B cell (primary cell): ENCODE measurements around the gene TUBE1. TPM values are rescaled to one million over a fixed set of nuclear protein-coding genes. Genes with fewer than 3 reads are reported as not detected.

Experiments used
- ATAC-seq: fragments of 200-7000 bp; cut with Tn5 transposase; one replicate; pipeline ENCODE4 v1.10.0; 2021; ENCODE audit warnings: low read depth, mild to moderate bottlenecking, moderate number of reproducible peaks, moderate library complexity
- CTCF ChIA-PET: fragments of 350-600 bp; sonication (Branson Sonifier 250); formaldehyde crosslinking; loops from one replicate; lab custom pipeline; 2021; ENCODE audit warnings: antibody characterized with exemption, inconsistent platforms; lab: Charles Lee
- POLR2A ChIA-PET: fragments of 350-600 bp; sonication (Branson Sonifier 250); formaldehyde crosslinking; loops from one replicate; lab custom pipeline; 2021; ENCODE audit warnings: antibody characterized with exemption; lab: Charles Lee
- DNase-seq: peaks from one replicate; pipeline ENCODE4 v3.0.0; 2013
- H2AFZ ChIP-seq: 2 replicates; pipeline ENCODE4 v1.6.1; 2012; ENCODE audit warnings: mild to moderate bottlenecking, low read depth, low read length; ENCODE audit not compliant: insufficient read depth, poor library complexity, severe bottlenecking
- H3K27ac ChIP-seq, 2 donors: 1 replicate in 1 of 2; 2 replicates in 1 of 2; pipeline ENCODE4 v1.5.1; 2012 to 2013; ENCODE audit warnings: low read length in 2 of 2, mild to moderate bottlenecking in 2 of 2, moderate library complexity in 1 of 2
- H3K27me3 ChIP-seq, 4 experiments: fragments of 200-600 bp in 1 of 4; sonication (generic) in 1 of 4; replicated peaks in 1 of 4; 1 replicate in 2 of 4; 2 replicates in 2 of 4; pipeline versions ENCODE4 v1.6.1 to v1.7.0; 2013 to 2016; ENCODE audit warnings: low read length in 3 of 4, mild to moderate bottlenecking in 2 of 4, mixed read lengths in 1 of 4, moderate library complexity in 1 of 4; ENCODE audit not compliant: insufficient read depth in 4 of 4, control insufficient read depth in 3 of 4; ENCODE audit errors: control extremely low read depth in 1 of 4
- H3K36me3 ChIP-seq, 2 experiments: replicated peaks in 1 of 2; 1 replicate in 1 of 2; 2 replicates in 1 of 2; pipeline versions ENCODE4 v1.6.1 to v1.7.1; 2013; ENCODE audit warnings: low read length in 1 of 2; ENCODE audit not compliant: insufficient read depth in 2 of 2, control insufficient read depth in 1 of 2; ENCODE audit errors: control extremely low read depth in 1 of 2, extremely low read depth in 1 of 2
- H3K4me1 ChIP-seq, 2 donors: fragments of 200-600 bp in 1 of 2; sonication (generic) in 1 of 2; 1 replicate in 1 of 2; 2 replicates in 1 of 2; pipeline versions ENCODE4 v1.5.1 to v1.6.1; 2013 to 2017; ENCODE audit warnings: low read length in 2 of 2; ENCODE audit not compliant: control insufficient read depth in 2 of 2, insufficient read depth in 2 of 2
- H3K4me2 ChIP-seq: replicated peaks from 2 replicates; pipeline ENCODE3; 2012; ENCODE audit warnings: mild to moderate bottlenecking, low read depth, low read length; ENCODE audit not compliant: poor library complexity, severe bottlenecking
- H3K4me3 ChIP-seq, 5 experiments: fragments of 200-600 bp in 1 of 5; sonication (generic) in 1 of 5; 1 replicate in 3 of 5; 2 replicates in 2 of 5; pipeline versions ENCODE4 v1.5.1 to v1.7.0; 2011 to 2016; ENCODE audit warnings: low read length in 4 of 5, mild to moderate bottlenecking in 4 of 5, low read depth in 2 of 5, control low read depth in 1 of 5, moderate library complexity in 1 of 5; ENCODE audit not compliant: insufficient read depth in 1 of 5; ENCODE audit errors: control extremely low read depth in 1 of 5, extremely low read depth in 1 of 5
- H3K79me2 ChIP-seq: fragments of 200-600 bp; sonication (generic); one replicate; pipeline ENCODE4 v1.6.0; 2016; ENCODE audit warnings: low read length; ENCODE audit not compliant: control insufficient read depth, insufficient read depth
- H3K9ac ChIP-seq: fragments of 200-600 bp; sonication (generic); 2 replicates; pipeline ENCODE4 v1.6.1; 2017; ENCODE audit warnings: mild to moderate bottlenecking, low read length, moderate library complexity
- H3K9me3 ChIP-seq, 3 donors: one replicate each; pipeline versions ENCODE4 v1.6.1 to v1.7.1; 2013; ENCODE audit warnings: low read length in 2 of 3; ENCODE audit not compliant: control insufficient read depth in 2 of 3, insufficient read depth in 1 of 3; ENCODE audit errors: control extremely low read depth in 1 of 3
- H4K20me1 ChIP-seq: 2 replicates; pipeline ENCODE4 v1.6.0; 2012; ENCODE audit warnings: mild to moderate bottlenecking, low read length; ENCODE audit not compliant: insufficient read depth, control insufficient read depth, poor library complexity, severe bottlenecking
- H3K27ac Mint-ChIP-seq: one replicate; pipeline ENCODE4 v1.8.0; 2021; ENCODE audit warnings: mixed read lengths
- H3K27me3 Mint-ChIP-seq: one replicate; pipeline ENCODE4 v1.8.0; 2021; ENCODE audit warnings: mixed read lengths
- H3K4me1 Mint-ChIP-seq: one replicate; pipeline ENCODE4 v1.8.0; 2021; ENCODE audit warnings: mixed read lengths
- H3K4me3 Mint-ChIP-seq: one replicate; pipeline ENCODE4 v1.8.0; 2021; ENCODE audit warnings: mixed read lengths
- H3K9me3 Mint-ChIP-seq: one replicate; pipeline ENCODE4 v1.8.0; 2022; ENCODE audit warnings: mixed read lengths; ENCODE audit not compliant: insufficient read depth
- EZH2 ChIP-seq: IDR thresholded peaks from 2 replicates; pipeline ENCODE4 v1.6.1; 2012; ENCODE audit warnings: borderline replicate concordance, low read depth, mild to moderate bottlenecking, moderate library complexity, low read length; ENCODE audit not compliant: insufficient read depth, poor library complexity, severe bottlenecking
- WGBS: methylation state at CpG from one replicate; pipeline ENCODE4 v1.1.5; 2013; ENCODE audit warnings: missing lambda C conversion rate; ENCODE audit not compliant: insufficient coverage; 5-methylcytosine and 5-hydroxymethylcytosine counted together
- intact Hi-C: fragments of 100-400 bp; cut with micrococcal nuclease; formaldehyde crosslinking; loops from one replicate; pipeline ENCODE4 v1.10.0; 2022
- polyA plus RNA-seq: library from polyadenylated mRNA; depleted of rRNA; stranded (reverse); fragments of >200 nt; gene quantifications from 2 replicates; pipeline ENCODE4 v1.2.3, GENCODE V29; 2012
- total RNA-seq, 2 donors: library from RNA; stranded (reverse); fragments of 120-200 nt in 1 of 2; gene quantifications; 1 replicate in 1 of 2; 2 replicates in 1 of 2; pipeline versions ENCODE4 v1.2.3 to v1.2.4, GENCODE V29; 2013 to 2022
- TF ChIP-seq, protein P1 (sequence below): fragments of 200-600 bp; IDR thresholded peaks from one replicate; pipeline ENCODE4 v1.8.0; 2022; ENCODE audit warnings: antibody characterized with exemption, mild to moderate bottlenecking

Gene TUBE1
- total and polyA plus RNA-seq, 2 donors (not counting 1 experiment from before 2014, with no cell fraction given): 14.3 to 24.5 TPM

DNA sequence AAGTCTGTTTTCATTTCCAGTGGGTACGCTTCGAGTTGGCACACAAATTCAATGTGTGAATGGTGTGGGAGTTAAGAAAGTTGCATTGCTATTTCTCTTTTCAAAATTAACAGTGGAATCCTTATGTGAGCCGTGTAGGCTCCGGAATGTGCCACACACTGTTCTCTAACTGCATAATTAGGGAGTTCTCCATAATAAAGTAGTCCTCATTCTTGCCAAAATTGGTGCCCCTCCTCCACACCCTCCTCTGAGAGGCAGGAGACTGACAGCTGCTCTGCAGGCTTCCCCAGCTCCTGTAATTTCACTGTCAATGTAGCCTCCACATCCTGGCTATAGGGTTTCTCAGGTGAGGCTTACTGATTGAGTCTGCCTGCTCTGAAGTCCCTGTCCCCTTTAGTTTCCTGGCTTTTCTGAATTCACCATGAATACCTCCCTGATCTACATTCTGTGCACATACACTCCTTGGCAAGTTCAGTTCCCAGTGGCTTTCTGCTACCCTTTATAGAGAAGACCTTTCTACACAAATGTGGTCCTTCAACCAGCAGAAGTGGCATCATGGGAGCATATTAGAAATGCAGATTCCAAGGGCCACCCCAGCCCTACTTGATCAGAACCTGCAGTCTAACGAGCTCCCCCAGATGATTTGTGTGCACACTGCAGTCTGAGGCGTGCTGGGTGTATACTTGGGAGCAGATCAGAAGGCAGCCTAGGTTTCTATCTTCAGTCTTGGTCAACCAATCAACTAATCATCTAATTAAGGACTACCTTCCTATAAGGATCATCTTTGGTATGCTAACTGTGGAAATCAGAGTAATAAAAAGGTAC is 53.3 kb downstream of the TUBE1 start:
- no peaks in the 10 kb centered on the region for H3K9me3 ChIP-seq
- DNase-seq (no peak), ATAC-seq (no peak)
- Mint-ChIP-seq H3K27ac (no peak overlapping the region), H3K4me3 (no peak overlapping the region), H3K27me3 (peaks cover 15% of the 10 kb centered on the region), H3K9me3 (no peaks in the 10 kb centered on the region), H3K4me1 (peaks cover 4% of the 10 kb centered on the region)
- H3K4me3 ChIP-seq: no peak overlapping the region
- intact Hi-C loops: no loop called here
- ChIA-PET CTCF (no interaction called here), POLR2A (no interaction called here)
- H3K79me2 ChIP-seq: no peaks in the 10 kb centered on the region
- H3K36me3 ChIP-seq: no peaks in the 10 kb centered on the region
- H4K20me1 ChIP-seq: no peaks in the 10 kb centered on the region
- no peak overlapping the region for H3K9ac ChIP-seq
- TF ChIP-seq, protein P1, sequence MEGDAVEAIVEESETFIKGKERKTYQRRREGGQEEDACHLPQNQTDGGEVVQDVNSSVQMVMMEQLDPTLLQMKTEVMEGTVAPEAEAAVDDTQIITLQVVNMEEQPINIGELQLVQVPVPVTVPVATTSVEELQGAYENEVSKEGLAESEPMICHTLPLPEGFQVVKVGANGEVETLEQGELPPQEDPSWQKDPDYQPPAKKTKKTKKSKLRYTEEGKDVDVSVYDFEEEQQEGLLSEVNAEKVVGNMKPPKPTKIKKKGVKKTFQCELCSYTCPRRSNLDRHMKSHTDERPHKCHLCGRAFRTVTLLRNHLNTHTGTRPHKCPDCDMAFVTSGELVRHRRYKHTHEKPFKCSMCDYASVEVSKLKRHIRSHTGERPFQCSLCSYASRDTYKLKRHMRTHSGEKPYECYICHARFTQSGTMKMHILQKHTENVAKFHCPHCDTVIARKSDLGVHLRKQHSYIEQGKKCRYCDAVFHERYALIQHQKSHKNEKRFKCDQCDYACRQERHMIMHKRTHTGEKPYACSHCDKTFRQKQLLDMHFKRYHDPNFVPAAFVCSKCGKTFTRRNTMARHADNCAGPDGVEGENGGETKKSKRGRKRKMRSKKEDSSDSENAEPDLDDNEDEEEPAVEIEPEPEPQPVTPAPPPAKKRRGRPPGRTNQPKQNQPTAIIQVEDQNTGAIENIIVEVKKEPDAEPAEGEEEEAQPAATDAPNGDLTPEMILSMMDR: no peak
- no peak for TF ChIP-seq EZH2
- H3K4me1 ChIP-seq: no peaks in the 10 kb centered on the region
- H3K27me3 ChIP-seq: no peaks in the 10 kb centered on the region
- H2AFZ ChIP-seq: no peak overlapping the region
- no peak overlapping the region for H3K27ac ChIP-seq
- H3K4me2 ChIP-seq: no peak overlapping the region
- WGBS: 100% methylated on average over 2 of the region's 6 CpGs

DNA sequence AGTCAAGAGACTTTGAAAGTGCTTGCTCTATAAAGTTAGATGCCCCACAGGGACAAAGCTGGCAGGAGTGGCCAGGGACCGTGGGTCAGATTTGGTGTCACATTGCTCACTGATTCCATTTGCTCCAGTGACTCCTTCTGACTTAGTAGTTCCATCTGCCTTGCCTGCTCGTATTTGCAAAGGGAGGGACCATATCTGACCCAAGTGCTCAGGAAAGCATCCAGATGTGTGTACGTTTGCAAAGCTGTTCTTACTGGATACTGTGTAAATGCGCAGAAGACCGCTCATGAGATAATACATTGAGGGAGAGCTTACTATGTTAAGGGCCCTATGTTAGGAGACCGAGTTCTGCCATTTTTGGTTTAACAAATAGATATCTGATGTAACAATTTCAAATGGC is 54.6 kb downstream of the TUBE1 start:
- Histone ChIP-seq H3K4me1 (peaks cover 8 to 10% of the 10 kb centered on the region in 2 donors), H3K4me3 (no peak overlapping the region), H3K9ac (no peak overlapping the region), H3K36me3 (no peaks in the 10 kb centered on the region), H3K9me3 (no peaks in the 10 kb centered on the region), H3K79me2 (no peaks in the 10 kb centered on the region), H2AFZ (no peak overlapping the region), H3K27ac (no peak overlapping the region), H4K20me1 (no peaks in the 10 kb centered on the region), H3K4me2 (no peak overlapping the region), H3K27me3 (no peaks in the 10 kb centered on the region)
- POLR2A ChIA-PET: interaction anchor here (0.6 kb wide), 1 partner anchor 1619 kb away, joined by 4 read pairs; no protein-coding TSS in a partner anchor
- intact Hi-C loops: no loop called here
- DNase-seq (no peak), ATAC-seq (no peak)
- H3K27me3 Mint-ChIP-seq: peaks cover 15% of the 10 kb centered on the region
- no peaks in the 10 kb centered on the region for H3K9me3 Mint-ChIP-seq
- H3K4me1 Mint-ChIP-seq: peaks cover 13% of the 10 kb centered on the region
- 89% methylated on average over 5 of the region's 6 CpGs for WGBS
- TF ChIP-seq, protein P1: no peak
- H3K27ac Mint-ChIP-seq: no peak overlapping the region
- H3K4me3 Mint-ChIP-seq: no peak overlapping the region
- CTCF ChIA-PET: no interaction called here
